ENCODE data around the gene GFAP.
"Not testable (repeated sequence)": the region's sequence is repeated elsewhere in the genome, so short reads cannot be mapped to it uniquely, and the experiment has no call there.

GFAP gene

DNA sequence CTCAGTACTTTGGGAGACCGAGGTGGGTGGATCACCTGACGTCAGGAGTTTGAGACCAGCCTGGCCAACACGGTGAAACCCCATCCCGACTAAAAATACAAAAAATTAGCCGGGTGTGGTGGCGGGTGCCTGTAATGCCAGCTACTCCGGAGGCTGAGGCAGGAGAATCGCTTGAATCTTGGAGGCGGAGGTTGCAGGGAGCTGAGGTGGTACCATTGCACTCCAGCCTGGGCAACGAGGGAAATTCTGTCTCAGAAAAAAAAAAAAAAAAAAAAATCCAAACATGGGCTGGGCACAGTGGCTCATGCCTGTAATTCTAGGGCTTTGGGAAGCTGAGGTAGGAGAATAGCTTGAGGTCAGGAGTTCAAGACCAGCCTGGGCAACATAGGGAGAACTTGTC lies 30.4 kb upstream of the GFAP start:
- H3K36me3 ChIP-seq (ENCODE audit: control insufficient read depth, insufficient read depth, low read length) = peaks cover 14% of the 10 kb centered on the region
- H3K4me3 ChIP-seq (ENCODE audit: insufficient read depth, low read depth, low read length) = not testable (repeated sequence)
- WGBS, 2 experiments = 91 to 96% methylated on average over 10 of the region's 10 CpGs

DNA sequence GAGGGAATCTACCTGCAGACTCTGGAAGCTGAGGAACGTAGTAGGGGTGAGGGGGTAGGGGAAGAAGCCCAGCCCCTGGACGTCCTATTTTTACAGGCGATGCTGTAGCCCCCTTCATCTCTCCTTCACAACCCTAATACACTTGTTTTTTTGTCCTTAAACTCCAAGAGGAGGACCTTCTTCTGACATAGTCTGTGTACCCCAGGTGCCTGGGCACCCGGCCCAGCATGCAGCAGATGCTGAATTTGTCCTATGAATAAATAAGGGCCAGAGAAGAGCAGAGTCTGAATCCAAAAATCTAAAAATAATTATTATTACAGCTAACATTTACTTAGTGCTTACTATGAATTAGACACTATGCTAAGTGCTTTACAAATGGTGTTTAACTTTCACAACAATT lies 27.2 kb upstream of the GFAP start:
- 89 to 94% methylated on average over 4 of the region's 4 CpGs for WGBS, 2 experiments
- peaks cover 18% of the 10 kb centered on the region for H3K36me3 ChIP-seq (ENCODE audit: control insufficient read depth, insufficient read depth, low read length)
- H3K27me3 ChIP-seq (ENCODE audit: control insufficient read depth, insufficient read depth, low read length, poor library complexity, severe bottlenecking) = no peaks in the 10 kb centered on the region
- H3K9me3 ChIP-seq (ENCODE audit: control insufficient read depth, low read length) = no peaks in the 10 kb centered on the region
- no peaks in the 10 kb centered on the region for H3K4me1 ChIP-seq (ENCODE audit: control insufficient read depth, insufficient read depth, low read length)
- H3K27ac ChIP-seq (ENCODE audit: insufficient read depth, low read depth, low read length, poor library complexity, severe bottlenecking) = no peak overlapping the region
- no peak overlapping the region for H3K4me3 ChIP-seq (ENCODE audit: insufficient read depth, low read depth, low read length)

More for the DNA sequence above, 30.4 kb upstream of the GFAP start:
- H3K27me3 ChIP-seq (ENCODE audit: control insufficient read depth, insufficient read depth, low read length, poor library complexity, severe bottlenecking); H3K27ac ChIP-seq (ENCODE audit: insufficient read depth, low read depth, low read length, poor library complexity, severe bottlenecking); H3K9me3 ChIP-seq (ENCODE audit: control insufficient read depth, low read length); H3K4me1 ChIP-seq (ENCODE audit: control insufficient read depth, insufficient read depth, low read length): not testable (repeated sequence)

DNA sequence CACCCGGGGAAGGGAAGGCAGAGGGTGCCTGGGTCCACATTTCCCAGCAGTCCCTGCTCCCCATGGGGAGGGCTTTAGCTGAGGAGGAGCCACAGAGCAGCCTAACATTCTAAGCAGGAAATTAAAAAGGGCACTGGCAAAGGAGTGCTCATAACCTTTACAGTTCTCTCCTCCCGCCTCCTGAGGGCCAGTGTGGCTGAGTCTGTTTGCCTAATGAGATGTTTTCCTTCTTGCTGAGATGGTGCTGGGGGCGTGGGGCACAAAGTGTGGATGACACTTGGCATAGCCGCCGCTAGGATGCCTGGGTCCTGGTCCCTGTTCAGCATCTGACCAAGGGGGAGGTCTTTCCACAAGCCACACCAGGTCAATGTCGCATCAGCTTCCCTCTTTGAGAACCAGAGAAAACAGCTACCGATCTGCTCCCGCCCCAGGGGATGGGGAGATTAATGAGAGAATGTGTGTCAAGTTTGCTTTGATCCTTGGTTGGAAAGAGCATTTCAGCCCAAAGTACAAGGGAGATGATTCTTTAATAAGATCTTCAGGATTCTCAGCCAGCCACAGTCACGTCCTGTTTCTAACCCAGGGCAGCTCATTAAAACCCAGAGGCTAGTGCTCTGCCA lies 26.5 kb upstream of the GFAP start:
- H3K9me3 ChIP-seq (ENCODE audit: control insufficient read depth, low read length) = no peaks in the 10 kb centered on the region
- WGBS, 2 experiments = 94 to 95% methylated on average over 9 of the region's 9 CpGs
- no peak overlapping the region for H3K27ac ChIP-seq (ENCODE audit: insufficient read depth, low read depth, low read length, poor library complexity, severe bottlenecking)
- peaks cover 18% of the 10 kb centered on the region for H3K36me3 ChIP-seq (ENCODE audit: control insufficient read depth, insufficient read depth, low read length)
- no peak overlapping the region for H3K4me3 ChIP-seq (ENCODE audit: insufficient read depth, low read depth, low read length)
- no peaks in the 10 kb centered on the region for H3K4me1 ChIP-seq (ENCODE audit: control insufficient read depth, insufficient read depth, low read length)
- H3K27me3 ChIP-seq (ENCODE audit: control insufficient read depth, insufficient read depth, low read length, poor library complexity, severe bottlenecking) = no peaks in the 10 kb centered on the region

DNA sequence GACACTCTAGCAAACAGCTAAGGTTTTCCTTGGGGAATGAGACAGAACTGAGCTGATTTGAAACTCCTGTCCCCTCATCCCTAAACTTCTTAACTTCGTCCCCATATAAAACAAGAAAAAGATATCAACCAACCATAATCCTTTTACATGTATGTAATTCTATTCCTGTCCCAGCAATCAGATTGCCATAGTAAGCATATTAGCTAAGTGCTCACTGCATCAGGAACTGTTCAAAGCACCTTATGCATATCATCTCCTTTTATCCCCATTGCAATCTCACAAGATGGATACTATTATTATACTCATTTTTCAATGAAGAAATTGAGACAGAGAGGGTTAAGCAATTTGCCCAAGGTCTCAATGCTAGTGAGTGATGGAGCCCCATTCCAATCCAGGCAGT lies 25.5 kb upstream of the GFAP start:
- Histone ChIP-seq H3K27ac (ENCODE audit: insufficient read depth, low read depth, low read length, poor library complexity, severe bottlenecking) (no peak overlapping the region), H3K4me3 (ENCODE audit: insufficient read depth, low read depth, low read length) (no peak overlapping the region), H3K36me3 (ENCODE audit: control insufficient read depth, insufficient read depth, low read length) (peaks cover 24% of the 10 kb centered on the region), H3K27me3 (ENCODE audit: control insufficient read depth, insufficient read depth, low read length, poor library complexity, severe bottlenecking) (no peaks in the 10 kb centered on the region), H3K9me3 (ENCODE audit: control insufficient read depth, low read length) (no peaks in the 10 kb centered on the region), H3K4me1 (ENCODE audit: control insufficient read depth, insufficient read depth, low read length) (no peaks in the 10 kb centered on the region)
- 87 to 93% methylated on average over 1 of the region's 1 CpG for WGBS, 2 experiments

DNA sequence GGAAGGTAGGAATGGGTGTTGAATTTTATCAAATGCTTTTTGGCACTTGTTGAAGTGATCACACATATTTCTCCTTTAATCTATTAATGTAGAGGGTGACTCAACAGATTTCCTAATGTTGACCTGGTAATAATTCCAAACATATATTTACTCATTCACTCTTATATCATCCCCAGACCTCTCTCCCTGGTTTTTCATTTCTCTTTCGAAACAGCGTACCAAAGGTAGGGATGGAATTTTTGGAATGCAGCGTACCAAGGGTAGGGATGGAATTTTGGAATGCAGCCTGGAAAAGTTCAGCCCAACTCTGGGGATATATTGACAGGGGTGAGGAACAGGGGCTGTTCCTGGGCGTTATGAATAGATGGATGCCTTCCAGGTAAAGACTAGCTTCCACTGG lies 25.0 kb upstream of the GFAP start:
- Histone ChIP-seq H3K27me3 (ENCODE audit: control insufficient read depth, insufficient read depth, low read length, poor library complexity, severe bottlenecking) (no peaks in the 10 kb centered on the region), H3K36me3 (ENCODE audit: control insufficient read depth, insufficient read depth, low read length) (peaks cover 27% of the 10 kb centered on the region), H3K27ac (ENCODE audit: insufficient read depth, low read depth, low read length, poor library complexity, severe bottlenecking) (no peak overlapping the region), H3K9me3 (ENCODE audit: control insufficient read depth, low read length) (no peaks in the 10 kb centered on the region), H3K4me1 (ENCODE audit: control insufficient read depth, insufficient read depth, low read length) (no peaks in the 10 kb centered on the region), H3K4me3 (ENCODE audit: insufficient read depth, low read depth, low read length) (no peak overlapping the region)
- WGBS, 2 experiments = 96 to 97% methylated on average over 4 of the region's 4 CpGs

DNA sequence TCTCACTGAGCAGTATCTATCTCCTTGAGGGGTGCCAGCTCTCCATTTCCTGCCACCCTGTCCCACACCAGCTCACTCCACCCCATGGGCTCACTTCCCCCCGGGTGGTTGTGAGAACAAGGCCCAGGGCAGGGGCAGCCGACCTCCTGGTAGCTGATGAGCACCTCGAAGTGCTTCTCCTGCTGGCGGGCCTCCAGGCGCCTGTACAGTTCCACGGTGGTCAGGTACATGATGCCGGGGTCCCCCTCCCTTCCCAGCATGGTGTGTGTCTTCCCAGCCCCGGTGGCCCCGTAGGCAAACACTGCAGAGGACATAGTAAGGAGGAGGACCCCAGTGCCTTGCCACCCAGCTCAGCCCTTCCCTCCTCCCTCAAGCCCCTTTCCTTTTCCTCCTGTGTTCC lies 19.8 kb upstream of the GFAP start:
- Histone ChIP-seq H3K36me3 (ENCODE audit: control insufficient read depth, insufficient read depth, low read length) (peaks cover 44% of the 10 kb centered on the region), H3K4me1 (ENCODE audit: control insufficient read depth, insufficient read depth, low read length) (no peaks in the 10 kb centered on the region), H3K27me3 (ENCODE audit: control insufficient read depth, insufficient read depth, low read length, poor library complexity, severe bottlenecking) (no peaks in the 10 kb centered on the region), H3K27ac (ENCODE audit: insufficient read depth, low read depth, low read length, poor library complexity, severe bottlenecking) (no peak overlapping the region), H3K9me3 (ENCODE audit: control insufficient read depth, low read length) (no peaks in the 10 kb centered on the region), H3K4me3 (ENCODE audit: insufficient read depth, low read depth, low read length) (no peak overlapping the region)
- 97 to 98% methylated on average over 9 of the region's 9 CpGs for WGBS, 2 experiments

DNA sequence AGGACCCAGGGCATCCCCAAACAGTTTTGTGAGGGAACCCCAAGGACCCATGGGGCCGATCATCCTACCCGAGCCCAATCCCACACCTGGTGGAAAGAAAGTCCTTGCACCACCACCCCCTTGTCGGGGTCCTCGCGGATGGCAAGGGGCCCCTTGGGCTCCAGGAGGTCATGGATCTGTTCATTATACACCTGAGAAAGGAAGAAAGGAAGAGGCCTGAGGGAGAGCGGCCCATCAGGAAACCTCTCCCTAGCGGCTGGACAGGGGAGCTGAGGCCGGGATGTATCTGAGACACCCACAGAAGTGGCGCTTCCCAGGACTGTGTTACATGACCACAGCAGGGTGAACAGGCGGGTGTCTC lies 19.4 kb upstream of the GFAP start:
- WGBS, 2 experiments = 97% methylated on average over 10 of the region's 10 CpGs
- Histone ChIP-seq H3K4me3 (ENCODE audit: insufficient read depth, low read depth, low read length) (no peak overlapping the region), H3K9me3 (ENCODE audit: control insufficient read depth, low read length) (no peaks in the 10 kb centered on the region), H3K36me3 (ENCODE audit: control insufficient read depth, insufficient read depth, low read length) (peaks cover 48% of the 10 kb centered on the region), H3K4me1 (ENCODE audit: control insufficient read depth, insufficient read depth, low read length) (no peaks in the 10 kb centered on the region), H3K27me3 (ENCODE audit: control insufficient read depth, insufficient read depth, low read length, poor library complexity, severe bottlenecking) (no peaks in the 10 kb centered on the region), H3K27ac (ENCODE audit: insufficient read depth, low read depth, low read length, poor library complexity, severe bottlenecking) (no peak overlapping the region)

DNA sequence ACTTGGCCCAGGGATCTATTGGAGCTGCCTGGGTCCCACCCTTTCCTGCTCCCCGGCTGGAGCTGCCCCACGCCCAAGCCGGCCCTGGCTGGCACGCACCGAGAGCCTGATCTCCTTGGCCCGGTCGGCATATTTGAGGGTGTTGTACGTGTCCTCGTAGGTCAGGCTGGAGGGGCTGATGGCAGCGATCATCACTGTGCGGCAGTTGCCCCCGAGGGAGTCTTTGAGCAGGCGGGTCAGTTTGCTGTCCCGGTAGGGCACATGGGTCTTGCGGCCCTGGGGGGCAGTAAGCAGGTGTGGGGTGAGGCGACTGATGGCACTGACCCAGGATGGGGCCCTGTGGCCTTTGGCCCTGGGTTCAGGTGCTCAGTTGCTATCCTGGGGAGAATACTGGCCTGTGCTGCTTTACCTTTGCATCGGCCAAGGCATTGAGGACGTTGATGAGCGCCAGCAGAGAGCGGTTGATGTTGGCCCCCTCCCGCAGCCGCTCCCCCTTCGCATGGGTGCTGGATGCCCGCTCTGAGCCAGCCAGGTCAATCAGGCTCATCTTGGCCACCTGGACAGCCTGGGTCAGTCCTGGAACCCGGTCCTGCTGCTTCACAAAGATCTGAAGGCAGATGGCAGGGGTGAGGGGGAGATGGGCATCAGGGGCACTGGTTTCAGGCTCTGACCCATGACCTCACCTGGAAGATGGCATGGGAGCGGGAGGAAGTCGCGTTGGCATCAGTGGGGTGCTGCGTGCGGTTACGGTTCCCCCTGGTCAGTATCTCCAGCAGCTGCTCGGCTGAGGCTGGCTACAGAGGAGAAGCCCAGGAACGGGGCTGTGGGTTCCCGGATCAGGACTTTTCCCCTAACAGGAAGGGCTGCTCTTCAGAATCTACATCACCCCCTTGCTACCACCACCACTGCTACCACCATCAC lies 18.8 kb upstream of the GFAP start:
- Histone ChIP-seq H3K27ac (ENCODE audit: insufficient read depth, low read depth, low read length, poor library complexity, severe bottlenecking) (no peak overlapping the region), H3K9me3 (ENCODE audit: control insufficient read depth, low read length) (no peaks in the 10 kb centered on the region), H3K27me3 (ENCODE audit: control insufficient read depth, insufficient read depth, low read length, poor library complexity, severe bottlenecking) (no peaks in the 10 kb centered on the region), H3K4me1 (ENCODE audit: control insufficient read depth, insufficient read depth, low read length) (no peaks in the 10 kb centered on the region), H3K4me3 (ENCODE audit: insufficient read depth, low read depth, low read length) (no peak overlapping the region), H3K36me3 (ENCODE audit: control insufficient read depth, insufficient read depth, low read length) (peaks cover 54% of the 10 kb centered on the region)
- WGBS, 2 experiments = 96% methylated on average over 34 of the region's 34 CpGs

DNA sequence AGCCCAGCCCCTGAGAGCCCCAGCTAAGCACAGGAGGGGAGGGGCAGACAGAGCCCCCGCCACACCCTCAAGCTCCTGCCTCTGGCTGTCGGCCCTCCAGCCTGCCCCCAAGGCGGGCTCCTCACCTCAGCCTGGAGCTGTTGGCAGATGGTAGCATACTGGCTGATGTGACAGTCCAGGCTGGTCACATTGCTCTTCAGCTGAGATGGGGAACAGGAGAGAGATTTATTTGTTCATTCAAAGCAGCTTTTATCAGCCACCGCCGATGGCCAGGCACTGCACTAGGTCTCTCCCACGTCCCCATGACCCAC lies 17.4 kb upstream of the GFAP start:
- no peaks in the 10 kb centered on the region for H3K4me1 ChIP-seq (ENCODE audit: control insufficient read depth, insufficient read depth, low read length)
- no peaks in the 10 kb centered on the region for H3K9me3 ChIP-seq (ENCODE audit: control insufficient read depth, low read length)
- 95 to 96% methylated on average over 6 of the region's 6 CpGs for WGBS, 2 experiments
- H3K36me3 ChIP-seq (ENCODE audit: control insufficient read depth, insufficient read depth, low read length) = peaks cover 62% of the 10 kb centered on the region
- H3K27ac ChIP-seq (ENCODE audit: insufficient read depth, low read depth, low read length, poor library complexity, severe bottlenecking) = no peak overlapping the region
- H3K27me3 ChIP-seq (ENCODE audit: control insufficient read depth, insufficient read depth, low read length, poor library complexity, severe bottlenecking) = no peaks in the 10 kb centered on the region
- no peak overlapping the region for H3K4me3 ChIP-seq (ENCODE audit: insufficient read depth, low read depth, low read length)

DNA sequence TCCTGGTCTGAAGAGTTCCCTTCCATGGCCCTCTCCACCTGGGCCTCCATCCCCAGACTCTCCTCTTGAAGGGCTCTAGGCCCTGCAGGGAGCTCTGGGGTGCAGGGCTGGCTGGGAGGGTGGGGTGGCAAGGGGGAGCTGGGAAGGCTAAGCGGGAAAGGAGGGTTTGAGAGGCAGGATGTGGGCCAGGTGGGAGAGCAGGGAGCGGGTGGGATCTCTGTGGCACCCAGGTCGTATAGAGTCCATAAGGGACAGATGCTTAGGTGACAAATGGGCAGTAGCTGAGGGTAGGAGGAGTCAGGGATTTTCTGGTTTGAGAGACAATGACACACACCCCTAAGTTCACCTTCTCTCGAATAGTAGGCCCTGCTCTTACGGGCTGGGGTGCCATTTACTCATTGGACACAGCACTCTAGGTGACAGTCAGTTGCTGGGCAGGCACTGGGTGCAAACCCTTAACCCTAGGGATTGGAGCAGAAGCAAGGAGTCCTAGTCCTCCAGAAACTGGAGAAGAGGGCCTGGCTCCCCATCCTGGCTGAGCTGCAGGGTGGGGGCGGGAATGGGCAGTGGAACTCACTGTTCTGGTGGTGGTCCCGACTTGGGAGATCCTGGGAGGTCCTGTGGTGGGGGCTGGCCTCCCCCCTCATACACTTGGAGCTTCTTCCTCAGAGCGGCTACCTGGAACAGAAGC lies 16.9 kb upstream of the GFAP start:
- Histone ChIP-seq H3K27ac (ENCODE audit: insufficient read depth, low read depth, low read length, poor library complexity, severe bottlenecking) (no peak overlapping the region), H3K36me3 (ENCODE audit: control insufficient read depth, insufficient read depth, low read length) (peaks cover 66% of the 10 kb centered on the region)

More for the DNA sequence above, 16.9 kb upstream of the GFAP start:
- no peak overlapping the region for H3K4me3 ChIP-seq (ENCODE audit: insufficient read depth, low read depth, low read length)
- 95 to 96% methylated on average over 8 of the region's 8 CpGs for WGBS, 2 experiments
- no peaks in the 10 kb centered on the region for H3K4me1 ChIP-seq (ENCODE audit: control insufficient read depth, insufficient read depth, low read length)
- no peaks in the 10 kb centered on the region for H3K27me3 ChIP-seq (ENCODE audit: control insufficient read depth, insufficient read depth, low read length, poor library complexity, severe bottlenecking)
- H3K9me3 ChIP-seq (ENCODE audit: control insufficient read depth, low read length) = no peaks in the 10 kb centered on the region
